ENCODE data around the gene ITGB3.

- TF ChIP-seq YY1 (IDR thresholded peaks at IDR 0.05; ENCODE audit: insufficient read depth, insufficient read length), result no peak
- no peak for TF ChIP-seq ZNF274 (IDR thresholded peaks at IDR 0.05; ENCODE audit: low read depth, low read length)
These were observed 24.9 kb downstream of the ITGB3 start for GRCh38 chr17:47278561-47278960.

Measured in NT2/D1 (cell line).